B cell (primary cell): ENCODE results near the gene DUSP23.

ENCODE experiments used
- CTCF ChIP-seq: fragments of 200-600 bp; IDR thresholded peaks from one replicate; pipeline ENCODE4 v1.8.0; 2022; ENCODE audit warnings: antibody characterized with exemption, mild to moderate bottlenecking
- EZH2 ChIP-seq: IDR thresholded peaks from 2 replicates; pipeline ENCODE4 v1.6.1; 2012; ENCODE audit warnings: borderline replicate concordance, low read depth, mild to moderate bottlenecking, moderate library complexity, low read length; ENCODE audit not compliant: insufficient read depth, poor library complexity, severe bottlenecking

GRCh38 chr1:159828176-159828575 is 47.4 kb downstream of the DUSP23 start:
- TF ChIP-seq CTCF (no peak), EZH2 (no peak)
